ENCODE measurements around the gene GJA9. TPM values are rescaled to one million over a fixed set of nuclear protein-coding genes. Genes with fewer than 3 reads are reported as not detected.

The GJA9 gene
- total and polyA plus RNA-seq, 2 experiments from 2014 or later: 0.21 TPM; not detected in 1

GRCh38 chr1:38826262-38826661, 55.1 kb downstream of the GJA9 start:
- no peaks in the 10 kb centered on the region for H3K4me1 Mint-ChIP-seq

More at GRCh38 chr1:38826262-38826661, 55.1 kb downstream of the GJA9 start:
- Mint-ChIP-seq H3K4me3 (no peak overlapping the region), H3K36me3 (ENCODE audit: low read depth) (no peaks in the 10 kb centered on the region), H3K27ac (no peak overlapping the region), H3K9me3 (no peaks in the 10 kb centered on the region), H3K27me3 (ENCODE audit: insufficient read depth, low read depth, poor library complexity) (peaks cover 2% of the 10 kb centered on the region)
- H4K20me1 ChIP-seq (replicated peaks; ENCODE audit: insufficient read depth): no peaks in the 10 kb centered on the region
- ATAC-seq: no peak
- H3K4me2 ChIP-seq: no peak overlapping the region
- H3K27me3 ChIP-seq (ENCODE audit: insufficient read depth): no peaks in the 10 kb centered on the region
- no peak overlapping the region for H3K4me3 ChIP-seq
- H3K4me1 ChIP-seq (ENCODE audit: insufficient read depth): no peaks in the 10 kb centered on the region
- H2AFZ ChIP-seq: no peak overlapping the region
- TF ChIP-seq EZH2phosphoT487 (IDR thresholded peaks at IDR 0.05; ENCODE audit: unreplicated experiment) (no peak), POLR2AphosphoS5 (IDR thresholded peaks at IDR 0.05; ENCODE audit: low read depth) (no peak), REST (IDR thresholded peaks at IDR 0.05; ENCODE audit: unreplicated experiment) (no peak), ZNF114 (CRISPR knock-in tag; IDR thresholded peaks at IDR 0.05) (no peak), JUNB (IDR thresholded peaks at IDR 0.05; ENCODE audit: unreplicated experiment) (no peak), NANOG (IDR thresholded peaks at IDR 0.05; ENCODE audit: borderline replicate concordance) (no peak)
- H3K9me2 ChIP-seq (ENCODE audit: insufficient read depth): no peaks in the 10 kb centered on the region
- no peaks in the 10 kb centered on the region for H3K36me3 ChIP-seq (ENCODE audit: insufficient read depth)
- no peaks in the 10 kb centered on the region for H3K79me2 ChIP-seq (replicated peaks; ENCODE audit: insufficient read depth)
- no peaks in the 10 kb centered on the region for H3F3A ChIP-seq (replicated peaks; ENCODE audit: low read depth)
- H3K27ac ChIP-seq (ENCODE audit: low read depth): no peak overlapping the region
- DNase-seq (ENCODE audit: low spot score): no peak

Small RNA genes within 50 kb of the gene (small RNA-seq; reads per million reads assigned to genes)
- gene GJA9-MYCBP (ENCODE audit: low replicate concordance): not detected
- gene RNU6-605P (ENCODE audit: low replicate concordance): not detected

Other genes with a start within 250 kb of the GJA9 start
- 12.8 and 13.1 TPM in 2 replicates for gene RRAGC, start 21.8 kb downstream of the GJA9 start, total RNA-seq (2014; rRNA removed; shearing (Covaris generic))
- gene RRAGC, start 21.8 kb downstream of the GJA9 start, polyA plus RNA-seq (2016; fragmentation: Nextera tagmentation; extraction: Ambion mirVana): 9.3 TPM in 2 replicates
- gene MYCBP, start 8.2 kb downstream of the GJA9 start, total RNA-seq (2014; rRNA removed; shearing (Covaris generic)): 33.6 and 69.2 TPM in 2 replicates
- gene MYCBP, start 8.2 kb downstream of the GJA9 start, polyA plus RNA-seq (2016; fragmentation: Nextera tagmentation; extraction: Ambion mirVana): 74.4 and 82.3 TPM in 2 replicates
- 0.08 and 0.90 TPM in 2 replicates for gene RHBDL2, start 60.2 kb upstream of the GJA9 start, total RNA-seq (2014; rRNA removed; shearing (Covaris generic))
- 0.70 and 1.2 TPM in 2 replicates for gene RHBDL2, start 60.2 kb upstream of the GJA9 start, polyA plus RNA-seq (2016; fragmentation: Nextera tagmentation; extraction: Ambion mirVana)
- 254 and 281 TPM in 2 replicates for gene AKIRIN1, start 109.7 kb upstream of the GJA9 start, total RNA-seq (2014; rRNA removed; shearing (Covaris generic))
- gene AKIRIN1, start 109.7 kb upstream of the GJA9 start, polyA plus RNA-seq (2016; fragmentation: Nextera tagmentation; extraction: Ambion mirVana): 156 and 162 TPM in 2 replicates
- 532 and 878 TPM in 2 replicates for gene NDUFS5, start 144.8 kb upstream of the GJA9 start, total RNA-seq (2014; rRNA removed; shearing (Covaris generic))
- 2,534 and 2,723 TPM in 2 replicates for gene NDUFS5, start 144.8 kb upstream of the GJA9 start, polyA plus RNA-seq (2016; fragmentation: Nextera tagmentation; extraction: Ambion mirVana)